SKM-1 (cell line): ENCODE measurements around the gene DSTN.

Experiments used
- DNase-seq: peaks from one replicate; lab custom pipeline; 2025; ENCODE audit not compliant: unreplicated experiment; lab: John Stamatoyannopoulos, UW

DSTN gene

DNA sequence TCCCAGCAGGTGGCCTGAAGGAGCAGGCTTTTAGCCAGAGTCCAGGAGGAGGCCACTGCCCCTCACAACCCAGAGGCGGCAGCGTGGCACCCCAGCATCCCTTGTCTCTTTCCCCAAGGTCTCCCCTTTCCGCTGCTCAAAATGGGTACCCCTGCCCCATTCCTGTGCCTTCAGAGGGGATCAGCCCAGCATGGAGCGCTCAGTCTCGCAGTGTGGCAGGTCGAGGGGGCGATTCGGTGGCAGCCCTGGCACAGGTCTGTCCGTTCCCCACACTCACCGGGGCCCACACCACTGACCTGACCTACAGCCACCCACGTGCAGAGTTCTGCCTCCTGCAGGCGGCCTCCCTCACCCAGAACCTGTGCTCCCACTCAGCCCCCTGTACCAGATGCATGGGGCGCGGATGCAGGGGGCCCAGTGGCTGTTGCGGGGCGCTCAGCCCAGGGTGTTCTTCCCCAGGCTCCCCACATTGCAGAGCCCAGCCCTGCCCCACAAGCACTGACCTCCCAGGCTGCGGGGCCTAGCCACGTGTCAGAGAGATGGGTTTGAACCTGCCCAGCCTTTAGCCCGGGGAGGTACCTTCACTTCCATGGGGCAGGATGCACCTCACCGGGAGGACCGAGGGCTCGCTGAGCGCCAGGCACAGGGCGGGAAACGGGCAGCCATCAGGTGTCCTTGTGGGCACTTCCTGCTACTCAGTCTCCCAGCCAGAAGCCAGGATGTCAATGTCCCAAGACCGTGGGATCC is 41.8 kb downstream of the DSTN start:
- DNase-seq, result no peak

DNA sequence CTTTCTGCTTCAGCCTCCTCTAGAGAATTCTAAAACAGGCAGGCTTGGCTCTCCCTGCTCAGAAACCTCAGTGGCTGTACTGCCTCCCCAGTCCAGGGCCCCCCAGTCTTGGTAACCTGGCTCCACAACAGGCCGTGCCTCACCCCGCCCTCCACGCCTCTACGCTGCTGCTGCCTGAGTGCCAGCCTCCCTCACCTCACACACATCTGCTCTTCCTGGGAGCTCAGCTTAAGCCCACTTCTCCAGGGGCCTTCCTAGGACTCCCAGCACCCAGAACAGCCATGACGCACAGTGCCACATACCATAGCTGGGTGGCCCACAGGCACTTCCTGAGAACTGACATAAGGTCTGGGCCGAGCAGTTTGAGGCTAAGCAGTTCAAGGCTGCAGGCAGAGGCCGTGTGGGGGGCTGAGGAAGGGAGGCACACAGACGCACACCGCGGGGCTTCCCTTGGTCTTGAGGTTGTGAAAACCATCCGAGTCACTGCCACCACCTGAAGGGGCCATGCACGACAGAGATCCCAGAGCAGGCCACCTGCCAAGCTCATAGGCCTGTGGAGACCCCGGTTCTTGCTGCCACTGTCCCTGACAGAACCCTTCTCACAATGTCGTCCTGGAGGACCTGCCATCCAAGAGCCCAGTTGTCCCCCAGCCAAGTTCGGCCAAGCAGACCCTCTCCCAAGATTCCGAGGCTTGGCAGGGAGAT is 42.6 kb downstream of the DSTN start:
- DNase-seq, result no peak

DNA sequence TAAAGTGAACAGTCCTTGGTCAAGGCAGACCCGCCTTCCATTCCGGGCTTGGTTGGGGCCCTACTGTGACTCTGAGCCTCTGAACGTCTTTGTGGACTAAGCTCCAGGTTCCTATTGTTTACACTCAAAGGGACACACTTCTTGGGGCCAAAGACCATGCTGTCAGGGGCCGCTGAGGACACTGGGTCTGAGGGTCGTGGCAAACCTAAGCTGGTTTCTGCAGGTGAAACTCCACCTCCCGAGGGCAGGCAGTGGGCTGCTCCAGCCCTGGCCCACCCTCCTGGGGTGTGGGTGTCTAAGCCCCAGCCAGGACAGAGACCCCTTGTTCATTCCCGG is 43.1 kb downstream of the DSTN start:
- no peak for DNase-seq

DNA sequence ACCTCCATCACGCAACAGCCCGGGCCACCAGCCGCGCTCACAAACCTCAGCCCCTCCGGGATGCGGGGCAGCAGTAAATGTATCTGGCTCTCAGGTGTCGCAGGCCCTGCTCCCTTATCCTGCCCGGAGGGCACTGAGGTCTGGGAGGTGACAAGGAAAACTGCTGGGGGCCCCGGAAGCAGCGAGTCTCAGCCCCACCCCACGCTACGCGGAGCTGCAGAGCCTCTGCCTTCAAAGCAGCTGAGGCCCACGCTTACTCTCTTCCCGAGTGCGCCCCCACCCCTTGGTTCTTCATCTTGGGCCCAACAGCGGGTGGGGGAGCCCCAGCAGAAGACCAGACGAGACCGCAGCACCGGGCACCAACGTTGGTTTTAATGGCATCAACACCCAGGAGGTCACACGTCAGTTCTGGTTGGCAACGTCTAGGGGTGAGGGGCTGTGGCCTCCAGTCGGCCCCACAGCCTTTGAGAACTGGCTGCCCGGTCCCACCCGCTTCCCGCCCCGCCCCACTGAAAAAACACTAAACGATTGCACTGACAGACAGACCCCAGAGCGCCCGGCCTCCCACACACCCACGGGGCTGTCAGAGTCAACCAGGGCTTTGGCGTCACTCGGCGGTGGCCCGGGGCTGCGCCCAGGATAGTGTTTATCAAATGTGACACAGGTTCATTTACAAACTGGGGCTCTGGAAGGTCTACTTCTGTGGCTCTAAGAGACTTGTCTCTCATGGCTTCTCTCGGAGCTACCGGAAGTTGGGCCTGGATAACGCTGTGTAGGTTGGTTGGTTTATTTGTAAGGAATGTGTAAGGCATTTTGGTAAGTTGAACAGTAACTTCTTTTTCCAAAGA is 43.7 kb downstream of the DSTN start:
- no peak for DNase-seq

DNA sequence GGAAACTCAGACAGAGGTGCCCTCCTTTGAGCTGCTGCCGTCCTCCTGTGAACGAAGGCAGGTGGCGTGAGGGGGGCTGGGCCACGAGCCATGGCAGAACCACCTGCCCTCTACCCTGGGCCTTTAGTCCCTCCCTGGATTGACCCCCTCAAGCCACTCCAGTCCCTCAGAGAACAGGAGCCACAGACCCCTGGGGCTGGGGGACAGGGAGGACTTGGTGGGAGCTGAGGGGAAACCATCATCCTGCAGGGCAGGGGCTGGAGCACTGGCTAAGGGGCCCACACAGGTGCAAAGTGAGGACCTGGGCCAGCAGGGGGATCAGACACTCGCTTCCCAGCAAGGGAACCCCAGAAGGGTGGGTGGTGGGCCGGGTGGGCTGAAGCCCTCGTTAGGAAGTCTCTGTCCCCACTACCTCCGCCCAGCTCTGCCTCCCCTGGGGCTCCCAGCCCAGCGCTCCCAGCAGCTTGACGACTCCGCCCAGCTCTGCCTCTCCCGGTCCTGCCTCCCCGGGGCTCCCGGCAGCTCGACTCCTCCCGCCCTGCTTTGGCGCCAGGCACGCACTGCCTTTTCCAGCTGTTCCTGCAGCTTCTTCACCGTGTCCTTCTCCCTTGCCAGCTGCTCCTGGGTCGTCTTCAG is 44.4 kb downstream of the DSTN start:
- DNase-seq, result no peak

DNA sequence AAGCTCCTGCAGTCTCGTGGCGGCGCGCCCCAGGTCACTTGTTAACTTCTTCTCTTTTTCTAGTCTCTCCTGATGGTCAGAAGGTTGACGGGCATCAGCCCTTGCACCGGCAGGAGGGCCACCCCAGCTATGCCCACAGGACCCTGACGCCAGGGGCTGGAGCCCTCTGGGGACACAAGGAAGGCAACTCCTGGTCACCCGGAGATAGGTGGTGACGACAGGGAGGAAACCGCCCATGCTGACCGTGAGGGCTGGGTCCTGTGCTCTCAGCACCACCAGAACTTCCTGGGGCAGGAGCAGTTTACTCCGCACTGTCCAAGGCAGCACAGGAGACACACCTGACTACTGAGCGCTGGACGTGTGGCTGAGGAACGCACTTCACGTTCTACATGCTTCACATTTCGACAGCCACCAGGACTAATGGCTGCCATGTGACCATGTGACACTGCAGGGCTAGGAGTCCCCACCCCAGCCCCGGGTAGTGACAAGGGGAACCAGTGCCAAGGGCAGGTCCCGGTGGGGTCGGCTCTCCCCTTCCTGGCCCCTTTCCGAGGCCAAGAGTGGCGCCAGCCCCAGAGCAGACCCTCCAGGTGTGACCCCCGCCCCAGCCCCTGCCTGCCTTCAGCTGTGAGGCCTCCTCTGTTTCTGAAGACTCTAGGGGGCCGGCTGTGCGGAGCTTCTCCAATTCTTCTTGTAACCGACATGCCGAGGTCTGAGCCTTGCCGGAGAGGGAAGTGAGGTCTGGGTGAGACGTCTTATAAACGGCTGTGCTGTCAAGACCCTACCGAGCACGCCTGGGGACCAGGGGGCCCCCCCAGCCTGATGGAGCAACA is 45.2 kb downstream of the DSTN start:
- DNase-seq, result no peak

DNA sequence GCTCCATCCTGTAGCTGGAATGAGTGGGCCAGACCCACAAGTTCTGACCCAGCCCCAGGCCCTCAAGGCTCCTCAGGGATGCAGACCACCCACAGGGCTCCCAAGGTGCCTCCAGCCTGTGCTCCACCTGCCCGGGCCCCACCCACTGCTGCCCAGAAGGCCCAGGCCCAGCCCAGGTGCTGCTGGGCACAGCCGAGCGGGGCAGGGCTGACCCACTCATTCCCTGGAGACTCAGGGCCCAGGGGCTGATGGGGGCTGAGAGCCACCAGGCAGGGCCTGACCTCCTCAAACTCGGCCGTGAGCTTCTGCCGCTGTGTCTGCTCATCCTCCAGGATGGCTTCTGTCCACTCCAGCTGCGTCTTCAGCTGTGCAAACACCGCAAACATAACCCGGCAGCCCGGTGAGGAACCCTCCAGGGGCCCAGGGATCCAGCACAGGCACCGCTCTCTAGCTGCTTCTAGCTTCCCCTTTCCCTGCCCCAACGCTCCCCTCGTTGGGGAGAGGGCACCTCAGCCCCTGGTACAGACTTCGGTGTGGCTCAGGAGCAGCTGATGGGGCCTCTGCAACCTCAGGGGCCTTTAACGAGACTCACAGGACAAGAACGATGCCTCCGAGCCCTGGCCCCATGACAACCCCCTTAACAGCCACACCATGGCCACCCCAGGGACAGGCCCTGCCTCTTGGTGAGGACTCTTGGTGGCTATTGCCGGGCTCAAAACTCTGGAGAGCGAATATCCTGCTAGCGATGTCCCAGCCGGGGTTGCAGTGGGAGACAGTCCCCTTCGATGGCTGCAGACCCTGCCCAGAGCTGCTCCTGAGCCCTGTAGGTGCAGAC is 46.0 kb downstream of the DSTN start:
- DNase-seq, result no peak

DNA sequence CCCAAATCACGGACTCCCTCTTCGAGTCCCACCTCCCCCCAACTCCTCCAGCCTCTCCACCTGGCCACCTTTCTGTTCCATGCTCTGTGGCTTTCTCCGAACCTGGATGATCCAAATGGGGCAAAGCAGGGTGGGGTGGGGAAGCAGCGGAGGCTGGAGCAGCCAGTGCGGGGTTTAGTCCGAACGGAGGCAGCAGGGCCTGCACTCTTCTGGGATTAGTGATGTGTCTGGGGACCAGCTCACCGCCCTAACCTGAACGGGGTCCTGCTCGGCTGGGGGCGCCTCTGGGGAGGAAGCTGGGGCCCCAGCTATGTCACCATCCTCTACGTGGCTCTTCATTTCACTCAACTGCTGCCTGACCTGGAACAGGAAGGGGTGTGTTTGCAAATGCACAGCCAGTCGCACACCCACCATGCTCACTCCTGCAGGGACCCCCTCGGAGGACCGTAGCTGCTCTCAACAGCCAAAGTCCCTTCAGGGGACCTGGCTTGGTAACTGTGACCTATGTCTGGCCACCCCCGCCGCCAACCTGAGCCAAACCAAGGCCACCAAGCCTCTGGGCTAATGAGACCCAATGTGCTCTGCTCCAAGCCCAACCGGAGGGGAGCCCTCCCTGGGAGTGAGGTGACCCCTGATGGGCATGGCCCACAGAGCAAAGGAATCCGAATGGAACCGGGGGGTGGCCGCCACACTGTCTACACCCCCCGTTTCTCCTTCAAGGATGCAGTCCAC is 46.8 kb downstream of the DSTN start:
- no peak for DNase-seq

DNA sequence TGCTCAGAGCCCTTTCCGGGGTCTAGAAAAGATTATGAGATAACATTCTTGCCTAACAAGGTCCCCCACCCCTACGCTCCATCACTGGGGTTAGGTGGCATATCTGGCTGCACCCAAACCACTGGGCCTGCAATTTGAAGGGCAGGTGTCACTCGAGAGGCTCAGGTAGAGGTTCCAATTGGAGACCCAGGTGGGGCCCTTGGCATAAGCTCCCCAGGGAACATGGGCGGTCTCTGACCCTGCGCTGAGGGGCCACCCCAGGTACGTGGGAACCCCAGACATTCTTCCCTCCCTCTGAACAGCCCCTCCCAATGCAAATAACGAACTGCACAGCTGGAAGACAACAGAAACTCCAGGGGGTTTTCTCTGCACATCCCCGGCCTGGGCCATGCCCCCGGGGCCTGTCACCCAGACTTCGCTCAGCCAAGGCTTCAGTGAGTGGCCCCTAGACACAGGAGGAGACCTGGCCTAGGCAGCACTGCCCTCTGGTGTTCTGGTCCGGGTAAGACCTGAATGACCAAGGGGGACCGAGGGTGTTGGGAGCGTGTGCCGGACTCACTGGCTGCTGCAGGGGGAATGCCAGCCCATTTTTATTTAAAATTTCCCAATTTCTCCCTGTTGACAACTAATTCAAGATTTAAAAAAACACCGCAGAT is 47.5 kb downstream of the DSTN start:
- DNase-seq, result no peak

DNA sequence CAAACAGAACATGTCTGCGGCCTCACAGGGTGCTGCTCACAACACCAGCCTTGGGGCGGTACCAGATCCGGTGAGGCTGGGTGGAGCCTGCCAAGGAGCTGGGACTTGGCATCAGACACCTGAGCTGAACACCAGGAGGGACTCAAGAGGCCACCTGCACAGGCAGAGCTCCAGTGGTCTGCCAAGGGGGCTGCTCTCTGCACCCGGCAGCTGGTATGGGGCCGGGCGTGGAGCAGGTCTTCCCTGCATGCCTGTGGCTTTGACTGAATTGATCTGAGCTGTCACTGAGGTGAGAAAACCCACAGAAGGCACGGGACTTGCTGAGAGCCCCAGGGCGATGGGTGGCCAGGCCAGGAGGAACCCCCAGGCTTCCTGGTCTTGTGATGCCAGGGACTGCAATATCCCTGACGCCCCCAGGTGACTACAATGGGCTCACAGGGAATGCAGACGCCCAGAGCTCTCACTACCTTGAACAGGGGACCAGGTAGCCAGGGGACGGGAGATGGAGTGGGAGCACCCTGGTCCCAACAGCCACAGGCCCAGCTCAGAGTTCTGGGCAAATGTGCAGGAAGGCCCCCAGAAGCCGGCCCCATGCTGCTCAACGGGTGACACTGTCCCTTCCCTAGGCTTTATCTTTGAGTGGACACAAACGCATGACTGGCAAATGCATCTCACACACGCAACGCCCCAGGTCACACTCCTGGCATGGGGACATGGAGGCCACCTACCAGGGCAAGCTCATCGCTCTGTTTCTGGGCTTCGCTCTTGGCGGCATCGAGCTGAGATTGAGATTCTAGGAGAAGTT is 48.2 kb downstream of the DSTN start:
- DNase-seq, result no peak

DNA sequence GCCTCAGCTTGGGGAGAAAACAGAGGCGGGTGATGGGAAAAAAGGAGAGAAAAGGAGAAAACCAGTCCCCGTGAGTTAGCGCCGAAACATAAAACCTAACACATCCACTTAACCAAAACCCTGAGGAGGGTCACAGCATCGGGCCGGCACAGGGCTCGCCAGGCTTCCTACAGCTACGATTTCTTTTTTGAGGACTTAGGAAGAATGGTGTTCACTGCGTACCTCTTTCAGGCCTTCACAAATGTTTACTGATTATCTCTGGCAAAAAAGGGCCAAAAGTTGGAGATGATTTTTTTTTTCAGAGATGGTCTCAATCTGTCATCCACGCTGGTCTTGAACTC is 48.8 kb downstream of the DSTN start:
- no peak for DNase-seq

DNA sequence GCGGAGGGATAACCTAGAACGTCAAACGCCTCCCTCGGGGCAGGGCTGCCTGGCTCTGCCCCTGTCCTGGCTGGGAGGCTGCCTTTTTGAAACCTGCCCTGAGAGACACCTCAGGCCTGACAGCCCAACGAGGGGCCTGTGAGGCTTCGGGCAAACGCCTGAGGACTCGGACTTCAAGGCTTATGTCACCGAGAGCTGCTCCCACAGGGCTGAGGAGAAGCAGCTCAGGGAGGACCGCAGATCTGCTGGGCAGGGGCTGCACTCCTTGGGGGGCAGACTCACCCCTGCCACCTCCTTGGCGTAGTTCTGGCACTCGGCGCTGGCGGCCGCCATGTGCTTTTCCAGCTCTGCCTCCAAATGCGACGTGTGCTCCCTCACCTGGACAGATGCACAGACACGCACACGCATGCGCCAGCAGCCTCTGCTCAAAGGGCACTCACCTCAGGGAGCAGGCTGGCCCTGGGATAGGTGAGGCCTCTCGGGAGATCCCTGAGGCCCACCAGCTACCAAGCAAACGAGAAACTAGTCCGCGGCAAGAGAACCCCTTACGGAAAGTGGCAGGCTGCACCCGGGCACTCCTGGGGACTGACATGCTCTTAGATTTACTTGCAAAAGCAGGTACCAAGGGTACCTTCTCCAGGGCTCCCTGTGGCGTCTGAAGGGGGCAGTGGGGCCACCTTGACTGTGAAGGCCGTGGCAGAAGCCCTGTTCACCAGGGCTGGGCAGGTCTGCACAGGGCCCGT is 49.6 kb downstream of the DSTN start:
- DNase-seq, result no peak

DNA sequence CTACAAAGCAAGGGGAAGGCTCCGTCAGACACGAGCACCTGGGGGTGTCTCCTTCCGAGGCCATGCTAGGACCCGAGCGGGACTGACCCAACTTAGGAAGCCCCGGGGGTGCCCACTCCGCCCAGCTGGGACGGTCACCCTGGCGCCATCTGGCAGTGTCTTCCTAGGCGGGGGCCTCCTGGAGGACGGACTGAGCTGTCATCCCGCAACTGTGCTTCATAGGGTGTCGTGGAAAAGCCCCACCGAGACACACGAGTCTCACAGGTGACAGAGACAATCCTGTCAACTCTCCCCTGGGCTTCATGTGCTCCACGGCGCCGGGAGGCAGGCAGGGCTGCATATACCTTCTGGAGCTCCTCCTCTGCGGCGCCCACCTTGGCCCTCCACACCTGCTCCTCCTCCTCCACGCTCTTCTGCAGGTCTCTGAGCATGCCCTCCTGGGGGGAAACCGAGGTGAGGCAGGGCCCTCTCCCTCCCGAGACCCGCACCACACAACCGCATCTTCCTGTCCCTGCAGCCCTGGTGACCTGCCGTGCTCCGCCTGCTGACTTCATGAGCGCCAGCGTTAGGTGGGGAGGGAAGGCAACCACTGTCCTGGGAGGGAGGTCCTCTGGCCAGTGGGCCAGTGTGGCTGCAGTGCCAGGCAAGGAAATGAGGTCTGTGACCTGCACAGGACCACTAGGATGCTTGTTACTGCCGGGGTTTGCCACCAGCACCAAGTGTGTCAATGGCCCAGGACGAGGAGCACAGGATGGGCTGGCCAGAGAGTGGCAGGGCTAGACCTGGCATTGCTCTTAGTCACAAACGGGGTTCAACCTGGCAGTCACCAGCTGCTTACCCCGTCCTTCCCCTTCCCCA is 50.7 kb downstream of the DSTN start:
- no peak for DNase-seq

DNA sequence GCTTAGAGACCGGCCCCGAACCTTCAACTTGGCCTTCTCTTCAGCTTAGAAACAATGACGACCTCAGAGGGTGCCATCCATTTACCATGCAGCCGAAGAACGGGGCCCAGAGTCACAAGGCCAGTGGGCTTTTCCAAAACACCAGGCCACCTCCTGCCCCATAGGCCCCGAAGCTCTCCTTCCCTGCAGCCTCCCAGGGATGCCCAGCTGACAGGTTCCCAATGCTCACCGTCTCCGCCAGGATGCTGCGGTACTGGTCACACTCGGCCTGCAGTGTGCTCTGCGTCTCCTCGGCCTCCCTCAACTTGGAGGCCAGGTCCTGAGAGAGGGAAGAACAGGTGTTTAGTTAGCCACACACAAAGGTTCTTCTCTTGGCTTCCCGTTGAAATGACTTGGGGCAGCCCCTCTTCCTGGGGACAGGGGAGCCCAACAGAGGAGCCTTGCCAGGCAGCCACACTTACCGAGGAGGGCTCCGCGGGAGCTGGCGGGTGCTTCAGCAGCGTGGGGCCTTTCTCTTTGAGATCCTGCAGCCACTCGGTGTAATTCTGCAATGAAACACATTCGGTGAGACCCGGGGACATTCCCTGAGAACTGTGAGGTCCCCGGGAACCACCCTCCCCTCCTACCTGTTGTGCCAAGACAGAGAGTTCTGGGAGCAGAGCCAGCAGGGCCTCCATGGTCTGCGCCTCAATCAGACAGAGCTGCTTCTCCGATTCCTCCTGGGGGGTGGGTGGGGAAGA is 51.5 kb downstream of the DSTN start:
- DNase-seq, result no peak

DNA sequence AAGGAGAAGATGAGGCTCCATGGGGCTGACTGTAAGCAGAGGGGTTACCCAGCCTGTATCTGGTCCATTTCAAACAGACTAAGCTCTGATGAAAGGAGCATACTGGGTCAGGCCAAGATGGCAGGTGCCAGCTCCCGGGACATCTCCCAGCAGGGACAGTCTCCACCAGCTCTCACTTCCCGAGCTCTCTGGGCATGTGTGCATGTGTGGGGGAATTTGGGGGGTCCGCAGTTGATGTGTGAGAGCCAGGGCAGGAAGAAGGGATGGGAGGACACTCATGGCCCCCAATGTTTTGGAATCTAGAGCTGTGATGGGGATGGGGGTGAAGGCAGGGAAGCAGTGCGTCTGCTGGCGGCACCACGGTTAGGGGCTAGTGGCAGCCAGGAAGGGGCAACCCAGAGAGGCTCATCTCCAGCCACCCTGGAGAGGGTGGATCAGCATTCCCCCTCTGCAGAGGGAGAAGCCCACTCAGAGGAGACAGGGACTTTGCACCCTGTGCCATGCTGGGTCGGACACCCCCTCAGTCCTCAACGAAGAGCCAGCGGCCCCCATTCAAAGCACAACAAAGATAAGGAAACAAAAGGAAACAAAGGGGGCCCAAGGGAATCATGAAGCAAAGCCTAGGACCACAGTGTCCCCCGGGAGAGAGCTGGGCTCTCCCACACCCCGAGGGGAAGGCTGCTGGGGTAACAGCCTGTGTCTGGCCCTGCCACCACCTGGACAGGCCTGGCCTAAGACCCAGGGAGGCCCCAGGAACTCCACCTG is 52.4 kb downstream of the DSTN start:
- DNase-seq, result no peak
